Right lobe of liver (tissue), 4 donors: ENCODE data around the gene GJB5.

Source experiments
- CTCF ChIP-seq, 4 donors: fragments of 200-600 bp in 3 of 4; fragments of 450-650 bp in 1 of 4; IDR thresholded peaks; one replicate each; pipeline versions ENCODE4 v1.5.1 to v1.8.0; 2016 to 2022; ENCODE audit warnings: antibody characterized with exemption in 4 of 4, mild to moderate bottlenecking in 2 of 4
- POLR2A ChIP-seq: fragments of 450-650 bp; IDR thresholded peaks from one replicate; pipeline ENCODE4 v1.6.1; 2017; ENCODE audit warnings: antibody characterized with exemption, mild to moderate bottlenecking
- donor health status: DM: no; HTN: no; CAD: no.
- donor health status: DM: no; HTN: no; CAD: no.
- donor health status: DM: no; HTN: yes; CAD: no.

- TF ChIP-seq CTCF (IDR thresholded peaks at IDR 0.05) (no peak), POLR2A (no peak)
Measured at GRCh38 chr1:34794790-34795180, 39.9 kb downstream of the GJB5 start.
